Fibroblast of peridontal ligament (primary cell): Measurements from ENCODE around the gene TOX3.

Experiments used
- DNase-seq: peaks from one replicate; pipeline ENCODE4 v3.0.0-alpha.2; 2010; ENCODE audit errors: extremely low read depth

Gene TOX3

GRCh38 chr16:52547004-52547833 is at the start of gene TOX3:
TOX3 (minus strand) TSS chr16:52547143; CDS start chr16:52546723, 420 bp downstream.
- DNase-seq = no peak

DNA sequence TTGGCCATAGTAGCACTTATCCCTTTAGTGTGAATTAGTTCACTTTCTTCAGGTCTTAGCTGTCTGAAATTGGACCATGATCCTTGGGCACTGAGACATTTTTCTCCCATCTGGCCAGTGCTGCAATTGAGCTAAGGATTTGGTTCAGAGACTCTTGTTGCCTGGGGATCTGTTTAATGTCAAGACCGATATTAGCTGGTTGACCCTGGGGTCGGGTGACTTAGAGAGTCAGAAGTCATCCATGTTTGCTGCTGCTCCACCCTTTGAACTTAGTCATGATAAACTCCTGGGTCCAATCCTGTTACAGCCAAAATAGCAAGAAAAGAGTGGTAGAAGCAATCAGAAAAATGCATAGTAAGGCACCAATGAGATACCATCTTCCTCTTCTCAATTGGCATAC is 45.8 kb upstream of the TOX3 start:
- DNase-seq = no peak

DNA sequence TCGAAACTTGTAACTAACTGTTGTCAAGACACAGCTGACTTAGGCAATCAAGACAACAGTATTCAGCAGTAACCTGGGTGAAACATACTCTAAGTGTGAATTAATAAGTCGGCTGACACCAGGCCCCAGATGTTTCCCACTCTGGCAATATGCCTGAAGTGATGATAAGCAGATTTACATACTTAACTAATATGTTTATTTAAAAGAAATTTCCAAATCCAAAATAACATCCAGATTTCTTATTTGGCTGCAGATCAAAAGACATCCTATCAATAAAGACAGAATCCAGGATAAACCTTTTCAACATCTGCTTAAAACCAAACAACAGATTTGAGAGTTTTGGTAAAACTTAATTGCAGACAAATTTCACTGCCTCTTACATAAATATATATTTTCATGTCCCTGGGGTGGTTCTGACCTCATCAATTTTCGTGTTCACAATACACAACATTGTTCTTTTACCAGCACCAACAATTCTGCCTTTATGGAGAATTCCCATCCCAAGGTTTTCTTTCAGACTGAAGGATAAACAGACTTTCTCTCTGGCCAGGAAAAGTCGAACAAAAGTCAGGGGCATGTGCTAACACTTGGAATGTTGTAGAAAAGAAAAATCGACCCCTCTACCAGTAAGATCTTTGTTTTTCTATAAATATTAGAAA is 45.1 kb upstream of the TOX3 start:
- no peak for DNase-seq

GRCh38 chr16:52591471-52591870 is 44.5 kb upstream of the TOX3 start:
- DNase-seq = no peak

DNA sequence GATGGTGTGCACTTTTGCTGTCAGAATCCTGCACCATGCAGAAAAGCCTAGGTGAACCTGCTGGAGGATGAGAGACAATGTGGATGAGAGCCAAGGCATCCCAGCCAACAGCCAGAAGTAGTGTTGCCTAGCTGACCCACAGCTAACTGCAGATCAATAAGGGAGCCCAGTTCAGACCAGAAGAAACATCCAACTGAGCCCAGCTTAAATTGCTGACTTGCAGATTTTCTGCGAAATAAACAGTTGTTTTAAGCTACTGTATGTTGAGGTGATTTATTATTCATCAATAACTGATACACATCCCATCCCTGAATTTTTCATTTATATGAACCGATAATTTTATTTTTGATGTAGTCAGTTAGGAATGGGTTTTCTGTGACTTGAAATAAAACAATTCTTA is 39.2 kb upstream of the TOX3 start:
- DNase-seq = no peak

- DNase-seq = no peak
Measured at GRCh38 chr16:52584354-52585320, 37.7 kb upstream of the TOX3 start.

DNA sequence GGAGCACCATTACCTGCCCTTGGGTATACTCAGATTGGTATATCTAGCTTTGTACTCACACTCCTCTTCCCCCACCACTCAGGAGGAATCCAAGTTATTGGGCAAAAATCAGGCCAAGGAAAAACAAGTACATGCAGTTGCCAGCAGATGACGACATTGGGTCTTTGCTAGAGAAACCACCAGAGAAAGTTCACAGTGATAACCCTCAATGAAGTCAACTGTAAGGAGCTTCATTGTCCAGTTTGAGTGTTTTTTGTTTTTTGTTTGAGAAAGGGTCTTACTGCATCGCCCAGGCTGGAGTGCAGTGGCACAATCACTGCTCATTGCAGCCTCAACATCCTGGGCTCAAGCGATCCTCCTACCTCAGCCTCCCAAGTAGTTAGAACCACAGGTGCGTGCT is 34.6 kb upstream of the TOX3 start:
- DNase-seq = no peak

DNA sequence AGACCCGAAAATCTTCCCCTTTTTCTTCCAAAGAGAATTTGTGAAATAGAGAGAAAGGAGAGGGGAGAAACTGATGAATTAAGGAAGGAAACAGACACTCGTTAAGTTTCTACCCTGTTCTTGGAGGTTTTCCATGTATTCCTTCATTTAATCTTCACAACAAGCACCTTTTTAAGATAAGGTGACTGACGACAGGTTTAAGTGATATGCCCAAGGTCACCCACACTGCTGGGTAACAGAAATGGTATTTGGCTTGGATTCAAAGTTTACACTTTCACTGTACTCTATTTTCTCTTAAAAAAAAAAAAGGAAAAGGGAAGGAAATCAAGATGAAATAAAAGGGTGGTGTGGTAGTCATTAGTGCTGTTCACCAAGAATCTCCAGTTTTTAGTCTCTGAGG is 33.5 kb upstream of the TOX3 start:
- no peak for DNase-seq

- DNase-seq = no peak
Measured at GRCh38 chr16:52578829-52579498, 32.0 kb upstream of the TOX3 start.

GRCh38 chr16:52578007-52578828 is 31.3 kb upstream of the TOX3 start:
- no peak for DNase-seq

GRCh38 chr16:52577130-52577706 is 30.3 kb upstream of the TOX3 start:
- no peak for DNase-seq

DNA sequence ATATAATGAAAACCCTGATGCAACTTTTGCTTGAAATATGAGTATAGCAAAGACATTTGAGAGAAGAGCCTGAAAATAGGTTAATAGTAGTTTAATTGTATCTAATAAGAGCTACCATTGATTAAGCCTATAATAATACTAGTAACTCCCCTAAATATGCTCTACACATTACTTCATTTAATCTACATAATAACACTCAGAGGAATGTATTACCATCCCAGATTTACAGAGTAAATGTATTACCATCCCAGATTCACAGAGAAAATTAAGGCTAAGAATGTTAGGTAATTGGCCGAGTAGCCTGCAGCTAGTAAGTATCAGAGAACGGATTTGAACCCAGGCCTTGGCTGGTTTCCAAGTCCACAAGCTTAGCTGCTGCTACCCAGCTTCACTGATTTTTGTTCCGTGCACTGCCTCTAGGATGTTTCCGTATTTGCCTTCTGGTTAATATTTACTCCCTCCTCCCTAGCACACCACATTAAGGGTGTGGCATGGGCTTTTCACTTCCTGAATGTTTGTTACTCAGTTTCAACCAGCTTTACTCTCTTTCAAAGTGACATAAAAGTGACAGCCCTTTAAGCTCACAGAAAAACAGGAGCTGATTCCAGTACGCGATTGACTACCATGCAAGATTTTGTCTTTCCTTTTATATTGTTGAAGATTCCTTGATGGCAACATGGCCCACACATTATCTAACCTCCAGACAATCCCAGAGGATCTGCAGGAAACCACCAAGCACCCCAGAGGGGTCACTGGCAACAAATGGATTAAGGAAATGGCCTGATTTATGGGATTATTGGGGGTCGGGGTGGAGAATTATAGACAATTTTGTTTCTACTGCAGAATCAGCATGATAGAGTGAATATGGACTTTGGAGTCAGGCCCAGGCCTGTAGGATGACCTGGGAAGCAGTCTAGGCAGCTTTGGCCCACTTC is 26.7 kb upstream of the TOX3 start:
- no peak for DNase-seq

GRCh38 chr16:52572656-52573055 is 25.7 kb upstream of the TOX3 start:
- no peak for DNase-seq

DNA sequence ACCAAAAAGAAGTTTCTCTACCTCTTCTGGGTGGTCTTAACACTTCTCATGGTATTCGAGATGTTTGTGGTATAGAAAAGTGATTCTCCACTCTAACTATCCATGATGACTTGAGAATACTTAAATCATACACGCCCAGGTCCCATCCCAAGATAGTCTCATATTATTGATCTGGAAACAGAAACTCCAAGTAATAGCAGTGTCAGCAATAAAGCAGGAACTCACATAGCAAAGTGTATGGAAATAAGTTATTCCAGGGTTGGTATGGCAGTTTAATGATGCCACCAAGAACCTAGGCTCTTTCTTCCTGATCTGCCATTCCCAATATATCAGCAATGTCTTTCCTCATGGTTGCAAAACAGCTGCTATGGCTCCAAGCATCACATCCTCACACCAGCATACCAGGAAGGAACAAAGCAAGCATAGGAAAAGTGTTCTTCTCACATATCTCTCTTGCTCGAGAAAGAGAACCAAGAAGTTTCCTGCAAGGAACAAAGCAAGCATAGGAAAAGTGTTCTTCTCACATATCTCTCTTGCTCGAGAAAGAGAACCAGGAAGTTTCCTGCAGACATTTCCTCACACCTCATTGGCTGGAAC is 23.6 kb upstream of the TOX3 start:
- no peak for DNase-seq

DNA sequence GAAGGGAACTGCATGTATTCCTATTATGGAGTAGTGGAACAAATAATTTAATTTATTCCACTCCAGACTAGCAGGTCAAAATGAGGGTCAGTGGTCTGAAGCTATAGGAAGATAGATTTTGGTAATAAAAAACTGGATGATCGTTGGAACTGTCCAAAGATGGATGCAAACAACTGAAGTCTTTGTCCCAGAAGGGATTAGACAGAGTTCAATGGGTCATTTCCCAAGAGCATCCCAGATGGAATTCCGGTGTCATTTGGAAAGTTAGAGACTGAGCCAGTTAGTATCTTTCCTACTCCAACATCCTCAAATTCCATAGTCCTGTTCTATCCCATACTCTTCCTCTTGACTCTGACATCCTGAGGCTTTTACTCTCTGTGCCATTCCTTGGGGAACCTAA is 22.8 kb upstream of the TOX3 start:
- no peak for DNase-seq

DNA sequence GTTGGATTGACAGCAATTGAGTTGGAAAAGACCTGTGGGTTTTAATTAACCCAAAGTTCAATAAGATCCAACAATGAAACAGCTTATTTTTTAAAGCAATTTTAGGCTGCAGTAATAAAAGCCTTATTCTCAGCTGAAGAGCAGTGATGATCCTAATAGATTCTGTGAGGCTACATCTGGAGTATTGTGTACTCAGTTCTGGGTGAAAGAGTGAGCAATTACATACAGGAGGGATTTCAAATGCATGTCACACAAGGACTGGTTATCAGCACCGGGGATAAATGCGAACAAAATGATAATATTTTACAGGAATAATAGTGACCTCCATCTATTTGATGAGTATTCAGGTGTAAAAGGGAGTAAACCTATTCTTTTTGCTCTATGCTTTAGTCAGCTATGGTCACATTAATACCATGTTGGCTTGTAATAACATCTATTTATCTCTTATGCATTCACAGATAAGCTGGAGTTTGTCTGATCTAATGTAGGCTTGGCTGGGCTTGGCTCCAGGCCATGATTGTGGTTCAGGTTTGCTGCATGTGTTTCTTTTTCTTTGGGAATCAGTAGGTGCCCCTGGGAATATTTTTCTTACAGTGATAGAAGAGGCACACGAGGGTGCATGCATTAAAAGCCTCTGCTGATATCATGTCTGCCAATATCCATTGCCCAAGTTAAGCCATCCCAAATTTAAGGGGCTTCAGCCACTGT is 22.2 kb upstream of the TOX3 start:
- DNase-seq = no peak

- no peak for DNase-seq
Measured at GRCh38 chr16:52568495-52568894, 21.6 kb upstream of the TOX3 start.

GRCh38 chr16:52567193-52567592 is 20.2 kb upstream of the TOX3 start:
- DNase-seq = no peak
